ENCODE results near the gene RGS7.

DNA sequence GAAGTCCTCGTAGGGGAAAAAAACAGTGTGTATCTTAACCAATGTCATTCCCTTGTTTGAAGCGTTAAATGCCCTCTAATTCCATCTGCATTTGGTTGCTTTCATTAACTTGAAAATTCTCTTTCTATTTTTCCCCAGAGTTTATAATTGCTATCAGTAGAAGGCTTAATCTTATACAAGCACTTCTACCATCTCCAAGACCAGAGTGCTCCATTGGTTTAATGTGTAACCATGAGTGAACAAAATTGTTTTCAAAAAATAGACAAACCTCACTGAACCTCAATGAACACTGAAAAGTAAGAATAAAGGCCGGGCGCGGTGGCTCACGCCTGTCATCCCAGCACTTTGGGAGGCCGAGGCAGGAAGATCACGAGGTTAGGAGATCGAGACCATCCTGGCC lies 141.3 kb downstream of the RGS7 start:
- TF ChIP-seq POLR2A (IDR thresholded peaks at IDR 0.05; ENCODE audit: extremely low read depth, insufficient read length): no peak
- TF ChIP-seq, protein P1, sequence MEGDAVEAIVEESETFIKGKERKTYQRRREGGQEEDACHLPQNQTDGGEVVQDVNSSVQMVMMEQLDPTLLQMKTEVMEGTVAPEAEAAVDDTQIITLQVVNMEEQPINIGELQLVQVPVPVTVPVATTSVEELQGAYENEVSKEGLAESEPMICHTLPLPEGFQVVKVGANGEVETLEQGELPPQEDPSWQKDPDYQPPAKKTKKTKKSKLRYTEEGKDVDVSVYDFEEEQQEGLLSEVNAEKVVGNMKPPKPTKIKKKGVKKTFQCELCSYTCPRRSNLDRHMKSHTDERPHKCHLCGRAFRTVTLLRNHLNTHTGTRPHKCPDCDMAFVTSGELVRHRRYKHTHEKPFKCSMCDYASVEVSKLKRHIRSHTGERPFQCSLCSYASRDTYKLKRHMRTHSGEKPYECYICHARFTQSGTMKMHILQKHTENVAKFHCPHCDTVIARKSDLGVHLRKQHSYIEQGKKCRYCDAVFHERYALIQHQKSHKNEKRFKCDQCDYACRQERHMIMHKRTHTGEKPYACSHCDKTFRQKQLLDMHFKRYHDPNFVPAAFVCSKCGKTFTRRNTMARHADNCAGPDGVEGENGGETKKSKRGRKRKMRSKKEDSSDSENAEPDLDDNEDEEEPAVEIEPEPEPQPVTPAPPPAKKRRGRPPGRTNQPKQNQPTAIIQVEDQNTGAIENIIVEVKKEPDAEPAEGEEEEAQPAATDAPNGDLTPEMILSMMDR (IDR thresholded peaks at IDR 0.05; ENCODE audit: low read depth, low read length): no peak
- TF ChIP-seq, protein P2, sequence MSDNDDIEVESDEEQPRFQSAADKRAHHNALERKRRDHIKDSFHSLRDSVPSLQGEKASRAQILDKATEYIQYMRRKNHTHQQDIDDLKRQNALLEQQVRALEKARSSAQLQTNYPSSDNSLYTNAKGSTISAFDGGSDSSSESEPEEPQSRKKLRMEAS (IDR thresholded peaks at IDR 0.05; ENCODE audit: low read depth, low read length): no peak
